CD14-positive monocyte (primary cell): ENCODE measurements around the gene TSPAN3. TPM values are rescaled to one million over a fixed set of nuclear protein-coding genes. Genes with fewer than 3 reads are reported as not detected.

Source experiments
- DNase-seq, 3 donors: peaks; one replicate each; pipeline ENCODE4 v3.0.0-alpha.2; 2011 to 2022
- H2AFZ ChIP-seq: 2 replicates; pipeline ENCODE4 v1.6.0; 2012; ENCODE audit warnings: mild to moderate bottlenecking, low read depth, low read length, inconsistent platforms; ENCODE audit not compliant: insufficient read depth, poor library complexity, severe bottlenecking
- H3K27ac ChIP-seq, 2 donors: 1 replicate in 1 of 2; 2 replicates in 1 of 2; pipeline ENCODE4 v1.5.1; 2012 to 2013; ENCODE audit warnings: low read length in 2 of 2, control low read depth in 1 of 2, inconsistent platforms in 1 of 2, low read depth in 1 of 2, mild to moderate bottlenecking in 1 of 2
- H3K27me3 ChIP-seq, 2 donors: one replicate each; pipeline versions ENCODE4 v1.6.0 to v1.6.1; 2011 to 2013; ENCODE audit warnings: low read length in 2 of 2; ENCODE audit not compliant: control insufficient read depth in 2 of 2, insufficient read depth in 2 of 2
- H3K36me3 ChIP-seq, 2 donors: replicated peaks in 1 of 2; 1 replicate in 1 of 2; 2 replicates in 1 of 2; pipeline versions ENCODE4 v1.5.1 to v1.6.1; 2012 to 2013; ENCODE audit warnings: low read length in 2 of 2, control low read depth in 1 of 2, inconsistent platforms in 1 of 2, mild to moderate bottlenecking in 1 of 2; ENCODE audit not compliant: insufficient read depth in 2 of 2, control insufficient read depth in 1 of 2
- H3K4me1 ChIP-seq, 2 donors: 1 replicate in 1 of 2; 2 replicates in 1 of 2; pipeline versions ENCODE4 v1.5.1 to v1.6.1; 2012 to 2013; ENCODE audit warnings: low read length in 2 of 2, control low read depth in 1 of 2, inconsistent platforms in 1 of 2, mild to moderate bottlenecking in 1 of 2, moderate library complexity in 1 of 2; ENCODE audit not compliant: insufficient read depth in 2 of 2, control insufficient read depth in 1 of 2
- H3K4me2 ChIP-seq: replicated peaks from 2 replicates; pipeline ENCODE3; 2012; ENCODE audit warnings: low read length, moderate library complexity, mild to moderate bottlenecking; ENCODE audit not compliant: poor library complexity, severe bottlenecking; ENCODE audit errors: extremely low read depth
- H3K4me3 ChIP-seq, 3 experiments: fragments of 200-600 bp in 1 of 3; sonication (generic) in 1 of 3; replicated peaks in 1 of 3; 1 replicate in 2 of 3; 2 replicates in 1 of 3; pipeline ENCODE4 v1.5.1; 2011 to 2013; ENCODE audit warnings: low read length in 3 of 3, mild to moderate bottlenecking in 3 of 3, control low read depth in 2 of 3, low read depth in 2 of 3, inconsistent platforms in 1 of 3, moderate library complexity in 1 of 3
- H3K79me2 ChIP-seq: 2 replicates; pipeline ENCODE4 v1.6.0; 2012; ENCODE audit warnings: mild to moderate bottlenecking, control low read depth, inconsistent platforms, low read length, moderate library complexity; ENCODE audit not compliant: insufficient read depth
- H3K9ac ChIP-seq: 2 replicates; pipeline ENCODE4 v1.6.0; 2017; ENCODE audit warnings: low read length, mild to moderate bottlenecking; ENCODE audit not compliant: insufficient read depth, poor library complexity, severe bottlenecking
- H3K9me3 ChIP-seq, 2 donors: replicated peaks in 1 of 2; 1 replicate in 1 of 2; 2 replicates in 1 of 2; pipeline versions ENCODE4 v1.5.1 to v1.6.1; 2012 to 2013; ENCODE audit warnings: low read length in 2 of 2, control low read depth in 1 of 2; ENCODE audit not compliant: control insufficient read depth in 1 of 2, insufficient read depth in 1 of 2
- H4K20me1 ChIP-seq: 2 replicates; pipeline ENCODE4 v1.6.0; 2012; ENCODE audit warnings: mild to moderate bottlenecking, low read length, control low read depth, moderate library complexity; ENCODE audit not compliant: insufficient read depth
- H3K27ac Mint-ChIP-seq, 7 donors: one replicate each; pipeline ENCODE4 v1.8.0; 2020; ENCODE audit warnings: mild to moderate bottlenecking in 7 of 7, mixed read lengths in 7 of 7, moderate library complexity in 6 of 7, inconsistent platforms in 2 of 7
- H3K27me3 Mint-ChIP-seq, 3 donors: one replicate each; pipeline ENCODE4 v1.8.0; 2021 to 2022; ENCODE audit warnings: low read depth in 3 of 3, mild to moderate bottlenecking in 3 of 3, mixed read lengths in 3 of 3, moderate library complexity in 3 of 3, inconsistent platforms in 1 of 3
- H3K36me3 Mint-ChIP-seq, 2 donors: one replicate each; pipeline ENCODE4 v1.8.0; 2020; ENCODE audit warnings: mixed read lengths in 2 of 2, inconsistent platforms in 1 of 2, mild to moderate bottlenecking in 1 of 2
- H3K4me1 Mint-ChIP-seq: one replicate; pipeline ENCODE4 v1.8.0; 2020; ENCODE audit warnings: mild to moderate bottlenecking, mixed read lengths
- H3K4me3 Mint-ChIP-seq, 2 donors: one replicate each; pipeline ENCODE4 v1.8.0; 2020; ENCODE audit warnings: mild to moderate bottlenecking in 2 of 2, mixed read lengths in 2 of 2, moderate library complexity in 1 of 2
- H3K9me3 Mint-ChIP-seq, 7 donors: one replicate each; pipeline ENCODE4 v1.8.0; 2020 to 2022; ENCODE audit warnings: mixed read lengths in 7 of 7, mild to moderate bottlenecking in 6 of 7, moderate library complexity in 6 of 7, inconsistent platforms in 2 of 7
- CTCF ChIP-seq: fragments of 200-600 bp; IDR thresholded peaks from one replicate; pipeline ENCODE4 v1.8.0; 2022; ENCODE audit warnings: antibody characterized with exemption, mild to moderate bottlenecking
- WGBS: methylation state at CpG from one replicate; pipeline ENCODE4 v1.1.5; 2013; ENCODE audit warnings: missing lambda C conversion rate; ENCODE audit not compliant: insufficient coverage; 5-methylcytosine and 5-hydroxymethylcytosine counted together
- intact Hi-C, 2 donors: fragments of 100-400 bp; cut with micrococcal nuclease; formaldehyde crosslinking; loops; one replicate each; pipeline versions ENCODE4 v1.15.0 to v1.15.1; 2023
- polyA plus RNA-seq, 3 donors: library from polyadenylated mRNA; depleted of rRNA in 1 of 3; unstranded in 2 of 3; stranded (reverse) in 1 of 3; fragments of 300-500 nt in 2 of 3; fragments of >200 nt in 1 of 3; fragmentation: Illumina TruSeq in 2 of 3; gene quantifications; 1 replicate in 2 of 3; 2 replicates in 1 of 3; pipeline ENCODE4 v1.2.3, GENCODE V29; 2012 to 2021

Gene TSPAN3
- polyA plus RNA-seq, 3 donors = 26.0 to 68.0 (median 53.2) TPM

GRCh38 chr15:77019521-77020331 lies 51.2 kb downstream of the TSPAN3 start:
- Histone ChIP-seq H3K36me3 (peaks cover 74 to 80% of the 10 kb centered on the region in 2 donors), H3K4me2 (no peak overlapping the region), H4K20me1 (peaks cover 100% of the 10 kb centered on the region), H3K27ac (peak overlapping the region; percentile 29 to 83), H3K27me3 (no peaks in the 10 kb centered on the region), H2AFZ (no peak overlapping the region), H3K9me3 (no peaks in the 10 kb centered on the region), H3K9ac (peak overlapping the region; percentile 46), H3K79me2 (peaks cover 97% of the 10 kb centered on the region), H3K4me3 (no peak overlapping the region), H3K4me1 (peaks cover 53 to 65% of the 10 kb centered on the region in 2 donors)
- no peak for TF ChIP-seq CTCF
- Mint-ChIP-seq H3K36me3 (peaks cover 58 to 88% of the 10 kb centered on the region in 2 donors), H3K9me3 (no peaks in the 10 kb centered on the region), H3K4me1 (peaks cover 80% of the 10 kb centered on the region), H3K27me3 (no peaks in the 10 kb centered on the region), H3K4me3 (no peak overlapping the region), H3K27ac (peak overlapping the region; percentile 68 to 94 (median 86))
- WGBS = 62% methylated on average over 8 of the region's 12 CpGs
- intact Hi-C loops = loop anchor here (5.0 to 10.0 kb wide), 2 partner anchors 47 to 475 kb away; no protein-coding TSS in a partner anchor
- peak; percentile 16 to 78 (median 38) for DNase-seq

- H3K36me3 ChIP-seq = peaks cover 66 to 73% of the 10 kb centered on the region in 2 donors
- H3K9me3 ChIP-seq = no peaks in the 10 kb centered on the region
- Mint-ChIP-seq H3K27ac (peak overlapping the region; percentile 68 to 94 (median 86)), H3K36me3 (peaks cover 58 to 82% of the 10 kb centered on the region in 2 donors), H3K4me3 (no peak overlapping the region), H3K9me3 (no peaks in the 10 kb centered on the region), H3K27me3 (no peaks in the 10 kb centered on the region), H3K4me1 (peaks cover 88% of the 10 kb centered on the region)
- no peak for TF ChIP-seq CTCF
- no peak overlapping the region for H3K4me2 ChIP-seq
- peaks cover 100% of the 10 kb centered on the region for H4K20me1 ChIP-seq
- peak overlapping the region; percentile 29 to 83 for H3K27ac ChIP-seq
- H3K79me2 ChIP-seq = peaks cover 99% of the 10 kb centered on the region
- 26% methylated on average over 6 of the region's 11 CpGs for WGBS
- intact Hi-C loops = no loop called here
- no peak for DNase-seq
- no peaks in the 10 kb centered on the region for H3K27me3 ChIP-seq
- H3K4me1 ChIP-seq = peaks cover 61 to 73% of the 10 kb centered on the region in 2 donors
- peak overlapping the region; percentile 46 for H3K9ac ChIP-seq
- no peak overlapping the region for H3K4me3 ChIP-seq
- no peak overlapping the region for H2AFZ ChIP-seq
Observed at GRCh38 chr15:77018796-77019505, 52.0 kb downstream of the TSPAN3 start.
